DMS53 treated with DMSO at 0.1 percent for 48 hours (cell line): Measurements from ENCODE around the gene AGMO.
"Not testable (repeated sequence)": the region's sequence is repeated elsewhere in the genome, so short reads cannot be mapped to it uniquely, and the experiment has no call there.

ENCODE experiments used
- DNase-seq: peaks from one replicate; lab custom pipeline; 2025; ENCODE audit not compliant: unreplicated experiment; lab: John Stamatoyannopoulos, UW

Gene AGMO

DNA sequence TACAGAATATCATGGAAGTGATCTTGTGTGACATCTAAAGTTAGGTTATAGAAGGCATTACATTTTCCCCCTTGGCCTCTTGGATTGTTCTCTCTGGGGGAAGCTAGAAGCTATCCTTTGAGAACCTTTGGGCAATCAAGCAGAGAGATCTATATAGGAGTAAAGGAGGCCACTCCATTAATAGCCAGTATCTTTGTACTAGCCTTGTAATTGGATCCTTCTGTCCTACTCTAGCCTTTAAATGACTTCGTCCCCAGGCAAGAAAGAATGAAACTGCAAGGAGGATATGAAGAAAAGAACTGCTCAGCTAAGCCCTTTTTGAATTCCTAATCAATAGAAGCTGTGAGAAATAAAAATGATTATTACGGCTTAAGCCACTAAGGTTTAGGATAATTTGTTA is 230.9 kb downstream of the AGMO start:
- DNase-seq, result no peak

DNA sequence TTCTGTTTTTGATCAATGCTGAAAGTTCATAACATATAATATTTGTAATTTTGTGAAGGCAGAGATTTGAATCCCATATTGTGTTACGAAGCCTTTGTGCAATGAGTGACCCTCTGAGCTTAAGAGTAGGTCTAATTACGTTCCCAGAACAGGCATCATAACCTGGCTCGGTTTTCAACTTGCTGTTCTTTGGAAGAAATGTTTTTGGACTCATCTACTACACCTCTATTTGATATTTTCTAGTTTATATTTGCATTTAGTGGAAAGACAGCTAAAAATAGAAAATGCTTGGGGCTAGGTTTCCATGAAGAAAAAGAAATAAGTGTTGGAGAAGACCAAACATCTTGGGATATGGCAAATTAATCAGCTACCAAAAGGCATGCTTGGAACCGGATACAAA is 234.8 kb downstream of the AGMO start:
- DNase-seq, result no peak

DNA sequence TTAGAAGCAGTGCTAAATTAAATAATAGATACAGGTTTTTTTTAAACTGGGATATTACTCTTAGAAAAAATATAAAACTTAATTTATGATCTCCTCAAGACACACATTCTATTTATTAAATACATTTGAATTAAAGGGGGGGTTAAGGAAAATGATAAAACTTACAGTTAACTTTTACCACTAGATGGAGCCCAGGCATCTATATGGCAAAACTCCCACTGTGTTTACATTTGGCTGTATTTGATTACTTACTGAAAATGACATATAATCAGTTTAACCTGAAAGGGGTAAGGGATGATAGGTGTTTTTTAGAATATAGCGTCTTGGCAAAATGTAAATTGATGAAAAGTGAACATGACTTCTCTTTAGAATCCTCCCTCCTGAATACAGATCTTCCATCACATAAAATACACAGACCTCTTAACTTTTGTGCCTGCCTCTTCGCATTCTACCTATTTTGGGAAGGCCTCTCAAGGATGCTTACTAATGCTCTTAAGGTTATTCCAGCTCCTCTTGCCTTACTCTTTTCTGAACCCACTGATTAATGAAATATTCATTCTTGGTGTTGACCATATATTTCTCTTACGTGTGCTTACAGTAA is 235.7 kb downstream of the AGMO start:
- DNase-seq, result peak; percentile 62

DNA sequence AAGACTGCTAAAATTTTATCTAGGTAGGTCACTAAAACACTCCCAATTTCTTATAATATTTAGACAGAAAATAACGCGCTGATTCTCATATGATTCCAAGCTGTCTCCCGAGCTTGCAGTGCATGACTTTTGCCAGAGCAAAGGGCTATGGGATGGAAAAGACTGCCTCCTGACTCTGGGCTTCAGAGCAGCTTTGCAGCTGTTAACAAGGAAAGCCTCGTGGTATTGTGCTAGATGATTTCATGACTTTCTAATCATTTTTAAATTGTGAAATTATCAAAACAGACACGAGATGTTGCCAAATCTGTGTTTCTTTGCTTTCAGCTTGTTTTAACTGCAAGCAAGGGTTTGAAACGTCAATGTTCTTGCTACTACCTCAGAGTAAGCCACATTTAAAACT is 238.3 kb downstream of the AGMO start:
- no peak for DNase-seq

DNA sequence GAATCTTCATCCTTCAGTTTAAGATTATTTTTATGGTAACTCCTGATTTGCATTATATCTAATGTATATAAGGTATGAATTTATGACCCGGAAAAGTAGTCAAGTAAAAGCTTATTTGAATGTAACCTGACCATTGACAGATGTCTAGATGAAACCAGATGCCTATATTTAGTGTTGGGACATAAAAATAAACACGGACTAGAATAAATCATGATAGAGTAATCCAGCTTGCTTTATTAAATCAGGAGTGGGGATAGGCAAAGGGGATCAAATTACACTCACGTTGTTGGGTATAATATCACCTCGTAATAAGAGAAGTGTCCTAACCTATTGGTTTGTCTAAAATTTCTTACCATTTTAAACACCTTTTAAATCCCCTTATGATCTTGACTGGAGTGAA is 244.6 kb downstream of the AGMO start:
- DNase-seq, result no peak

DNA sequence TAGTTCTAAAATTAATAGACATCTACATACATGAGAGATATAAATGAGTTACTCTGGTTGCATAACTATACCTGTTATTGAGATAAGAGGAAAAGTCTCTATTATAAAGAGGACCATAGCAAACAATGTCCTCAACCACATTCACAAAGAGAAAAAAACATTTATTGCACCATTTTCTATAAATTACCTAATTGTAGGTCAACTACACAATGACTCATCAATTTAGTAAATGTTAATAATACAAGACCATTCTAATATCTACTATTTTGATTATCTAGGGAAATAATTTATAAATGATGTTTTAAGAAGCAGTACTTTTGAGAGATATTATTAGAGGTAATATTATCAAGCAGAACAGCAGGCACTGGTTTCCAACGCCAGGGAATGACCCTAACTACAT is 246.1 kb downstream of the AGMO start:
- DNase-seq, result no peak

DNA sequence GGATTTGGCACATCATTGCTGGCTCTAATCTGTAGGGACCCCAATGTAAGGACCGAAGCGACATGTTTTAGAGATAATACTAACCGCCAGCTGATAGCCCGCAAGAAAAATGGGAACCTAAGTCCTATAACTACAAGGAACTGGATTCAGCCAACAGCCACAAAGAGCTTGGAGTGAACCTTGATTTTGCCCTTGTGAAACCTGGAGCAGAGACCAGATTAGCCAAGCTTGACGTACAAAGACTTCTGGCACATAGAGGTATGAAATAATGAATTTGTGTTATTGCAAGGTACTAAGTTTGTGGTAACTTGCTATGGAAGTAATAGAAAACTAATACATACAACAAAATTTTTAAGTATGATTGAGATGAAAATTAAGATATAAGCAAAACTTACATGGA is 246.9 kb downstream of the AGMO start:
- DNase-seq, result no peak

DNA sequence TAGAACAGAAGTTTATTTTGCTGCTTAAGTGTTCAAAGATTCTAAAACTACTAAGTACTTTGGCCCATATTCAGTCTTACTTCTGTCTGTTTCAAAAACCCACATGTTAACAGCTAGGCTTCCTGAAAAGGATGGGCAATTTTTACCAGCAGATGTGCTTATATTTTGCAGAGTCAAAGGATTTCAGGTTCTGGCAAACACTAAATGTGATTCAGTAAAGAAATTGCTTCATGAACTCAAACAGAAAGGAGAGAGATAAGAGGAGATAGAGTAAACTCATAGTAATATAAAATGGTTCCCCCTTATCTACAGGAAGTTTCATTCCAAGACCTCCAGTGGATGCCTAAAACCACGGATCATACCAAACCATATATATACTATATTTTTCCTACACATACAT is 248.5 kb downstream of the AGMO start:
- DNase-seq, result no peak

DNA sequence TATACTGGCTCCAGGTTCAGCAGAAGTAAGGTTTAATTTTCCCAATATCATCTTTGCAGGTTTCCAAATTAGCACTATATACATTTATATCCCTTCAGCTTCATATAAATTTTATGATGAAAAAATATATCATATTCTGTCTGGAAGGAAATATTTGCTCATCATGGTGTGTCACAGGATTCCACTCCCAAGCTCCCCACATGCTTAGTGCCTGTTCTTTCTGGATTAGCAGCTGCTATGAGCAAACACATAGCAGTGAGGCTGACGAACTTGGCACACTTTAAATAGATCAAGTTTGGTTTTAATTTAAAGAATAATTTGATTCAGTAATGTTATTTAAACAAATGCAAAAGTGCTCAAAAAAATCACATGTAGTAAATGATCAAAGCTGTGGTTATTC is 251.9 kb downstream of the AGMO start:
- DNase-seq, result no peak

DNA sequence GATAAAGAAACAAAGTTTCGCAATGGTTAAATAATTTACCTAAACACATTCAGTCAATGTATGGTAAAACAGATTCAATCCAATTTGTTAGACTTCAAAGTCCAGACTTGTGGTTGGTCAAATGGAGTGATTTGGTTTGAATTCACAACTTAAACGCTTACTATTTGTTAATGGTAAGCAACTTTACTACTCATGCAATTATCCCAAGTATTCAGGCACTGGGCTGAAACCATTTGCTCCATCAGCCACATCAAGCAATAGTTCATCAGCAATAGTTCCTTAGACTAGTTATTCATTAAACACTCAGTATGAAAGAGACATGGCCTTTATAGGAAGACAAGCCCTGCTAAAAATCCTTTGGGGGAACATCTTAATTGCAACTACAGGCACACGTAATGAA is 253.0 kb downstream of the AGMO start:
- DNase-seq, result no peak

DNA sequence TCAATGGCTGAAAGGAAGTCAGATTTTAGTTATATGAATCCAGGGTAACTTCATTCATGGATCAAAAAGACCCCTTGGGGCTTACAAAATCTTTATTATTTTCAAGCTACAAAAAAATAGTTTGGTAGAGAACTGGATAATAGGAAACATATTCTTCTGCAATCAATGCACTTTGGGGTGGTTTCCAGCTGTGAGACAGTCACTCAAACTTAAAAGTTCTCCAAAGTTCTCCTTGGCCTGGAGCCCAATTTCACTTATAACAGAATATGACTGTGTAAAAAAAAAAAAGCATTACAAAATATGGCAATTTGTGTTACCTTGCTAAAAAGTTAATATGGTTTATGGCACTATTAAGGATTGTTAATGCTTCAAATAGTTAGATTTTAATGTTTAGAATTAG is 255.5 kb downstream of the AGMO start:
- no peak for DNase-seq

DNA sequence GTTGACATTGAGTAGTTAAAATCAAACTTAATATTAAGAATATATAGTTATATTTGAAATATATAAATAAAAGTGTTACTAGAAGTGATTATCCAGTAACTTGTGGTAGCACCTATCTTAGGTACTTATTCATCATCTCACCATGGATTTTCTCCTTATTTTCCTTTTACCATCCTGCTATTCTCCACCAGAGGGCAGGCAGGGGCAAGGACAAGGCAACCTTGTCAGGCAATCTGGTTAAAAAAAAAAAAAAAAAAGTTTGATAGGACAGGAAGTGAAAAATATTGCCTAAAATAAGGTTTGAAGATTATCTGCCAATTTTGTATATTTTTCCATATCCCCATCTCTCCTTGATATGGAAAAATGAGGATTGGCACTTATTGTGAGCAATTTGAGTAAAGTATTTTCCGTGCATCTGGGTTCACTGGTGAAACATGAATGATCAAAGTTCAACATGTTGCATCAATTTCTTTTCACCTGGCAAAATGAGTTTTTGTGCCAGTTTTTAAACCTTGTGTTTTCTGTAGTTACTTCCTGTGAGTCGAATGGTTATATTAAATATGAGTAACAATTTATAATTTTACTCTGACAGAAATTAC is 256.7 kb downstream of the AGMO start:
- DNase-seq, result peak; percentile 59

DNA sequence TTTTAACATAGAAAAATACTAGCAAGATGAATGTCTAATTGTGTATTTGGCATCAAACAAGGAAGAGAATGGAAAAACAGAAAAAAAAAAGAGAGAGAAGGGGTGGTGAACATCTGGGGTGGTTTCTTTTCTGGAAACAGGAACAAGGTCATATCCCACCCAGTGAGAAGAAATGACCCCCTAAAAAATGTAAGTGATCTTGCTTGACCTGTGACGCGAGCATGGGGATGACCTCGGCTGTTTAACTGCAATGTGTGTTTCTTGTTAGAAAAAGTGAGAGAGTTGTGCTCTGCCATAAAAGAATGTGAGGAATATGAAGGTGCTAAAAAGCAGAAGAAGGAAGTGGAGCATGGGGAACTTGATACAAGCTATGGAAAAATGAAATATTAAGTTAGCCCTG is 258.5 kb downstream of the AGMO start:
- DNase-seq, result no peak

DNA sequence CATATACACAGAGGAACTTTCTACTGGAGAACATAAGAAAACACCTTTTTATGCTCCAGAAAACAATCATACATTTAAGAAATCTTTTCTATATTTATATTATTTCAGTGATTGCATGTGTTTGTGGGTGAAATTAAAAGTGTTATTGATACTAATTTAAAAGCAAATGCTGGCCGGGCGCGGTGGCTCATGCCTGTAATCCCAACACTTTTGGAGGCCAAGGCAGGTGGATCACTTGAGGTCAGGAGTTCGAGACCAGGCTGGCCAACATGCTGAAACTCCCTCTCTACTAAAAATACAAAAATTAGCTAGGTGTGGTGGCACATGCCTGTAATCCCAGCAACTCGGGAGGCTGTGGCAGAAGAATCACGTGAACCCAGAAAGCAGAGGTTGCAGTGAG is 260.8 kb downstream of the AGMO start:
- DNase-seq, result not testable (repeated sequence)

DNA sequence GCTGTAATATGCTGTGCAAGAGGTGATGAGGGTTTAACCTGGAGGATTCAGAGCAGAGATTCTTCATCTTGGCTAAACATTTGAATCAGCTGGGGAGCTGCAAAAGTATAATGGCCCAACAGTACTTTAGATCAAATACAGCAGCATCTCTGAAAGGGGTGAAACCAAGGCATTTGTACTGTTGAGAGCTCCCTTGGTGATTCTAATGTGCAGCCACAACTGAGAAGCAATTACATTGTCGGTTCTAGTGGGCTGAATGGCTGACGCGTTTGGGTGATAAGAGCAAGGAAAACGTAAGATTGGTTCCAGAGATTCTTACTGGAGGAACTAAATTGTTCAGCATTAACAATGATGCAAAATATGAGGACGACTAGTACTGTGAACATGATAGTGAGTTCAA is 269.7 kb downstream of the AGMO start:
- no peak for DNase-seq

DNA sequence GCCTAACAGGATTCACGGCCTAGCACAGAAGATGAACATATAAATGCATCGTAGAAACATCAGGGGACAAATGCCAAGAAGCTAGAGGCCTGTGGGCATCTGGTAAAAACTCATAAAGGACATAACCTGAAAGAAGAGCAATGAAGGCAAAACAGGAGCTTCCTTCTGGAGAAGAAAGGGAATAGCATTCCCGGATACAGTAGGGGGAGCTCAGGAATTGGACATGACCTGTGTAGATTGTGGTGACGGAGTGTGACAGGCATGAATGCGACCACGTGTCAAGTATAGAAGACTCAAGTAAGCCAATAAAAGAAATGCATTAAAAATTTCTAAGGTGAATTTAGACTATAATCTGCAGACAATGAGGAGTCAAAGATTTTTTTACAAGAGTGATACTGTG is 270.1 kb downstream of the AGMO start:
- no peak for DNase-seq

DNA sequence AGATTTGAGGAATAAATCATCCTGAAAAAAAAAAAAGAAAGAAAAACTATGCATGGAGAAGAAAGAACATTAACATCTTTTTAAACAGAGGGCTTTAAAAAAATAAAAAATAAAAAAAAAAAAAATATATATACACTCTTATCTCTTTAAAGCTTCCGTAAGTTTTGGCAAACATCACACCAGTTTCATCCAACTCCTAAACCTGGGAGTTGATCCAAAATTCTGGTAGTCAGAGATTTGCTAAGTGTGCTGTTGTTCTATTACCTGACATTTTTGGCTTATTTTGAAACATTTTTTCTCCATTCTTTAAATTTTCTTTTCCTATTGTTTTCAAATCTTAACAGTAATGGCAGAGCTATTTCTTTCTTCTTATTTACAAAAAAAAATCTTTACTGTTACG is 273.1 kb downstream of the AGMO start:
- no peak for DNase-seq

DNA sequence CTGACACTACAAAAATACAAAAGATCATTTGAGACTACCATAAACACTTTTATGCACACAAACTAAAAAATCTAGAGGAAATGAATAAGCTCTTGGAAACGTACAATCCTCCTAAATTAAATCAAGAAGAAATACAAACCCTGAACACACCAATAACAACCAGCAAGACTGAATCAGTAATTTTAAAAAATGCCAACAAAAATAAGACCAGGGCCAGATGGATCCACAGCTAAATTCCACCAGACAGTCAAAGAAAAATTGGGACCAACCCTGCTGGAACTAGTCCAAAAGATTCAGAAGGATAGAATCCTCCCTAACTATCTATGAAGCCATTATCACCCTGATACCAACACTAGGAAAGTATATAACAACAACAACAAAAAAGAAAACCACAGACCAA is 277.4 kb downstream of the AGMO start:
- DNase-seq, result no peak

DNA sequence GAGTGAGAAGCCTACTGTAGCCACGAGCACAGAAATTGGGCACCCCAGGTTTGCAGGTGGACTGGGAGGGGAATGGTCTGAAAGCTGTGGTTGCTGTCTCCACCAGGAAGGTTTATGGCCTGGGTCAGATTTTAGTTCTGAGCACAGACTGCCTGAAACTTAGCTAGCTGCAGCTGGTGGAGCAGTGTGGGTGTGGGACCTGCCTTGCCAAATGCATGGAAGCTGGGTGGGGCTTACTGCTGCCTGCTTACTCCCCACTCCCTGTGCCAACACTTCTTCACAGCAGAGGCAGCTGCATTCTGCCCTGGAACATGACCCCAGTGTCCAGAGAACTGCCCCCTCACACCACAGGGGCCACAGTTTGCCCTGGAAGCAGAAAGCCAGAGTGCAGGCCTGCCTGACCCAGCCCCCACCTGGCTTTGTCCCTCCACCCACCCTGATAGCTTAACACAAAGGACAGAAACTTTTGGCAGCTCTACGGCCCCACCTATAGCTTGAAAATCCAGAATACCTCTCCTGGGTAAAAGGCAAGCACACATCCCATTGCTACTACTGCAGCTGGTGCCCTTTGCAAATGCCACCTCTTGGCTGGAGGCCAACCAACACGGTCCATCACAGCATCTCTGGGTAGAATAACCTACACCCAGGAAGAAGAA is 281.6 kb downstream of the AGMO start:
- DNase-seq, result no peak

DNA sequence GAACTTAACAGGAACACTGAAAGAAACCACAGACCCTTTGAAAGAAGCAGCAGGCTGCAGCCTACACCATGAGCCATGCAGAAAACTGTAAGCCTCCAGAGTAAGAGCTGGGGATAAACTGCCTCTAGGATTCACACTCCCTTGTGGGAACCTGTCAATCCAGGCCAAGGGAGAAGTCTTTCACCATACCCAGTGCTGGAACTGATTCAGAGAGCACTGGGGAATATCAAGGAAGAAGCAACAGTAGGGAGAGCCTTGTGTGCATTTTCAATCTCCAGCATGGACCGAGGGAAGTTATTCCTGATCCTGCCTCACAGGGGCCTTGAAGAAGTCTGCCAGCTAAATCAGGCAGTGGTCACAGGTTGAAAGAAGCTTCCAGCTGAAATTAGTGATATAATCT is 282.2 kb downstream of the AGMO start:
- no peak for DNase-seq

DNA sequence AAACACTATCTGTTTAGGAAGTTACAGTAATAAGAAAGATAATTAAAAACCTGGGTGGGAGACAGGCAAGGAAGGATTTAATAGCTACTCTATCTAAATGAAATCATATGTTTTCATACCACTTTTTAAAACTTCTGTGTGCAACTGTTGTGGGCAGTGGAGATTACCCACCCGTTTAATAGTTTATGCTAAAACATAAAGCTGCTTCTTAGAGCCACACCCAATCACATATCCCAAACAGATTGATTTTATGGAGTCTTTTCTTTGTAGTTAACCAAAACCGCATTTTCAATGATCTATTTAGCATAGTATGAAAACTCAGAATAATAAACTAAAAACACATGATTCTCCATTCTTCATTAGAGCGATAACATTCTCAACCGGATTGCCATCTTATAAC is 304.1 kb downstream of the AGMO start:
- DNase-seq, result no peak

DNA sequence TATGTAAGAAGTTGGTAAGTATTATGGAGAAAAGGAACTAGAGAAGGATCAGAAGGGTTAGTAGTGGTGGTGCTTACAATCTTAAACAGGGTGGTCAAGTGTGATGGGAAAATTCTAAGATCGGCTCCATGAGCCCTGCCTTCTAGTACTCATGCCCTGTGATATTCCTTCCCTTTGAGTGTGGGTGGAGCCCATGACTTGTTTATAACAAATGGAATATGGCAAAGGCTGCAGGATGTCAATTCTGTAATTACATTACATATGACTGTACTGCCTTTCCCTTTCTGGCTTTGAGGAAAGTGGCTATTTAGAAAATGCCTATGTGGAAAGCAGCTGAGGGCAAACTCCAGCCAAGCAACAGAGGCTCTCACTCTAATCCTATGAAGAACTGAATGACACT is 309.6 kb downstream of the AGMO start:
- DNase-seq, result no peak

DNA sequence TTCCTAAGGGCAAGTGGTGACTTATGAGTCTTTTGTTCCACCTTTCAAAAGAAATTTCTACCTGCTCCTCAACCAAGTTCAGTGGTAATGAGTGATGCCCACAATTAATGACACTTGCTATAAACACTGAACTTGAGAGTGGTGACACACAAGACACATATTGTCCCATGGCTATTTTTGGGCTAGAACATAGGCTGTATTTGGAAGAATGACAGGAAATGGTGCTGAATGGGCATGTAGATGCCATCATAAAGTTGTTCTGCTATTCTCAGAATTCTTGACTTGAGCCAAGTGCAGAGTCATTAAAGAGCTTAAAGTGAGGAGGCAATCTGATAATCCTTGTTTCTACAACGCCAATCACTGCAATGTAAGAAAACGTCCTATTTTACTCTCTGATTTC is 313.3 kb downstream of the AGMO start:
- DNase-seq, result no peak
